GM21717 (cell line): ENCODE data around the gene ALDH6A1.

Source experiments
- ATAC-seq: cut with Tn5 transposase; IDR thresholded peaks from one replicate; pipeline ENCODE4 v1.9.1; 2021; ENCODE audit warnings: mild to moderate bottlenecking, moderate library complexity; ENCODE audit not compliant: unreplicated experiment

The ALDH6A1 gene

GRCh38 chr14:74049876-74050495, 34.3 kb downstream of the ALDH6A1 start:
- no peak for ATAC-seq

- ATAC-seq: no peak
These were observed 36.0 kb downstream of the ALDH6A1 start for GRCh38 chr14:74048281-74048680.

- ATAC-seq: no peak
These were observed 38.7 kb downstream of the ALDH6A1 start for GRCh38 chr14:74045522-74045921.

- ATAC-seq: no peak
These were observed 42.0 kb downstream of the ALDH6A1 start for GRCh38 chr14:74042296-74042695.

GRCh38 chr14:74038020-74038859, 46.0 kb downstream of the ALDH6A1 start:
- ATAC-seq: no peak

- no peak for ATAC-seq
These were observed 48.7 kb downstream of the ALDH6A1 start for GRCh38 chr14:74035556-74035955.

GRCh38 chr14:74034572-74034971, 49.7 kb downstream of the ALDH6A1 start:
- ATAC-seq: no peak

GRCh38 chr14:74029136-74029535, 55.1 kb downstream of the ALDH6A1 start:
- no peak for ATAC-seq

GRCh38 chr14:74022346-74022745, 61.9 kb downstream of the ALDH6A1 start:
- ATAC-seq: no peak

GRCh38 chr14:74019408-74020137, 64.7 kb downstream of the ALDH6A1 start:
- no peak for ATAC-seq

GRCh38 chr14:74018586-74019407, 65.5 kb downstream of the ALDH6A1 start, which contains the start of the genes BBOF1 and ENTPD5:
Gene BBOF1, plus strand, starts transcription at chr14:74019349. Its CDS starts 130 bp downstream, at chr14:74019479.
Gene ENTPD5, minus strand, starts transcription at chr14:74019288. Its CDS starts 31,186 bp downstream, at chr14:73988102.
- ATAC-seq: peak; percentile 75

- ATAC-seq: no peak
These were observed 66.1 kb downstream of the ALDH6A1 start for GRCh38 chr14:74018174-74018585.

- ATAC-seq: no peak
These were observed 68.3 kb downstream of the ALDH6A1 start for GRCh38 chr14:74015963-74016362.

GRCh38 chr14:74015176-74015575, 69.1 kb downstream of the ALDH6A1 start:
- ATAC-seq: no peak

- ATAC-seq: no peak
These were observed 70.0 kb downstream of the ALDH6A1 start for GRCh38 chr14:74014299-74014698.

GRCh38 chr14:74008843-74009499, 75.3 kb downstream of the ALDH6A1 start:
- ATAC-seq: no peak
